Astrocyte (in vitro differentiated cells and primary cell): ENCODE measurements around the gene DNAL4. TPM values are rescaled to one million over a fixed set of nuclear protein-coding genes. Genes with fewer than 3 reads are reported as not detected.

Experiments
- DNase-seq: peaks from one replicate; pipeline ENCODE4 v3.0.0-alpha.2; 2010; ENCODE audit warnings: low read depth
- FAIRE-seq: peaks from 2 replicates; lab custom pipeline; 2011; peaks lifted over from hg19 to GRCh38; lab: Jason Lieb, UNC
- H2AFZ ChIP-seq: 2 replicates; pipeline ENCODE4 v1.6.0; 2012; ENCODE audit warnings: low read depth, low read length, inconsistent platforms
- H3K27ac ChIP-seq: 2 replicates; pipeline ENCODE4 v1.5.1; 2011; ENCODE audit warnings: low read depth, low read length, inconsistent platforms
- H3K27me3 ChIP-seq: 2 replicates; pipeline ENCODE4 v1.6.0; 2011; ENCODE audit warnings: low read length, inconsistent platforms; ENCODE audit not compliant: insufficient read depth
- H3K36me3 ChIP-seq: 2 replicates; pipeline ENCODE4 v1.5.1; 2011; ENCODE audit warnings: low read length, inconsistent platforms; ENCODE audit not compliant: insufficient read depth
- H3K4me1 ChIP-seq: 2 replicates; pipeline ENCODE4 v1.5.1; 2011; ENCODE audit warnings: low read length, inconsistent platforms; ENCODE audit not compliant: insufficient read depth
- H3K4me2 ChIP-seq: 2 replicates; pipeline ENCODE4 v1.6.0; 2012; ENCODE audit warnings: low read length, inconsistent platforms
- H3K4me3 ChIP-seq: 2 replicates; pipeline ENCODE4 v1.5.1; 2011; ENCODE audit warnings: low read depth, mild to moderate bottlenecking, low read length, inconsistent platforms; ENCODE audit not compliant: insufficient read depth
- H3K79me2 ChIP-seq: 2 replicates; pipeline ENCODE4 v1.6.0; 2012; ENCODE audit warnings: mild to moderate bottlenecking, low read length, inconsistent platforms; ENCODE audit not compliant: insufficient read depth
- H3K9ac ChIP-seq: 2 replicates; pipeline ENCODE4 v1.6.0; 2012; ENCODE audit warnings: mild to moderate bottlenecking, low read length, inconsistent platforms
- H3K9me3 ChIP-seq: 2 replicates; pipeline ENCODE4 v1.5.1; 2012; ENCODE audit warnings: low read depth, mild to moderate bottlenecking, low read length, inconsistent platforms; ENCODE audit not compliant: insufficient read depth
- H4K20me1 ChIP-seq: 2 replicates; pipeline ENCODE4 v1.6.0; 2012; ENCODE audit warnings: low read length, inconsistent platforms; ENCODE audit not compliant: insufficient read depth
- H3K27ac Mint-ChIP-seq: one replicate; pipeline ENCODE4 v1.8.0; 2021; ENCODE audit warnings: mild to moderate bottlenecking, mixed read lengths; ENCODE audit not compliant: unreplicated experiment
- H3K27me3 Mint-ChIP-seq: one replicate; pipeline ENCODE4 v1.8.0; 2021; ENCODE audit warnings: low read depth, mixed read lengths; ENCODE audit not compliant: unreplicated experiment
- H3K36me3 Mint-ChIP-seq: one replicate; pipeline ENCODE4 v1.8.0; 2021; ENCODE audit warnings: low read depth, mixed read lengths; ENCODE audit not compliant: unreplicated experiment
- H3K4me1 Mint-ChIP-seq: one replicate; pipeline ENCODE4 v1.8.0; 2021; ENCODE audit warnings: low read depth, mixed read lengths; ENCODE audit not compliant: unreplicated experiment
- H3K4me3 Mint-ChIP-seq: one replicate; pipeline ENCODE4 v1.8.0; 2021; ENCODE audit warnings: mild to moderate bottlenecking, moderate library complexity, mixed read lengths; ENCODE audit not compliant: unreplicated experiment
- H3K9me3 Mint-ChIP-seq: one replicate; pipeline ENCODE4 v1.8.0; 2021; ENCODE audit warnings: mild to moderate bottlenecking, mixed read lengths; ENCODE audit not compliant: unreplicated experiment
- CTCF ChIP-seq: IDR thresholded peaks from 2 replicates; pipeline ENCODE4 v1.5.1; 2011; ENCODE audit warnings: low read depth, mild to moderate bottlenecking, inconsistent platforms, low read length, moderate library complexity; ENCODE audit not compliant: insufficient read depth
- EZH2 ChIP-seq: IDR thresholded peaks from 2 replicates; pipeline ENCODE4 v1.6.1; 2012; ENCODE audit warnings: mild to moderate bottlenecking, low read length, inconsistent platforms; ENCODE audit not compliant: insufficient read depth
- total RNA-seq: library from RNA; stranded (reverse); gene quantifications from 2 replicates; pipeline ENCODE4 v1.2.1, GENCODE V29; 2021

Gene DNAL4
- total RNA-seq, 1 donor from 2014 or later = 12.8 TPM

GRCh38 chr22:38824585-38824984 is 30.6 kb upstream of the DNAL4 start:
- TF ChIP-seq CTCF = peak; percentile 22
- no peak for TF ChIP-seq EZH2
- Histone ChIP-seq H3K79me2 (no peaks in the 10 kb centered on the region), H2AFZ (no peak overlapping the region), H3K9me3 (no peaks in the 10 kb centered on the region), H3K4me3 (no peak overlapping the region), H3K36me3 (no peaks in the 10 kb centered on the region), H3K27me3 (peaks cover 9% of the 10 kb centered on the region), H3K4me2 (no peak overlapping the region), H3K27ac (no peak overlapping the region), H3K9ac (no peak overlapping the region), H3K4me1 (no peaks in the 10 kb centered on the region), H4K20me1 (peaks cover 7% of the 10 kb centered on the region)
- Mint-ChIP-seq H3K9me3 (peaks cover 4% of the 10 kb centered on the region), H3K27ac (no peak overlapping the region), H3K36me3 (peaks cover 7% of the 10 kb centered on the region), H3K4me3 (peak overlapping the region; percentile 13), H3K4me1 (no peaks in the 10 kb centered on the region), H3K27me3 (peaks cover 40% of the 10 kb centered on the region)
- DNase-seq (peak; percentile 50), FAIRE-seq (no peak)

- Histone ChIP-seq H3K4me3 (no peak overlapping the region), H2AFZ (no peak overlapping the region), H3K79me2 (no peaks in the 10 kb centered on the region), H3K27ac (no peak overlapping the region), H3K9ac (no peak overlapping the region), H3K36me3 (no peaks in the 10 kb centered on the region), H3K27me3 (peaks cover 15% of the 10 kb centered on the region), H4K20me1 (peaks cover 7% of the 10 kb centered on the region), H3K4me1 (no peaks in the 10 kb centered on the region), H3K9me3 (no peaks in the 10 kb centered on the region), H3K4me2 (no peak overlapping the region)
- Mint-ChIP-seq H3K4me1 (no peaks in the 10 kb centered on the region), H3K9me3 (peaks cover 4% of the 10 kb centered on the region), H3K27me3 (peaks cover 48% of the 10 kb centered on the region), H3K4me3 (no peak overlapping the region), H3K36me3 (peaks cover 7% of the 10 kb centered on the region), H3K27ac (no peak overlapping the region)
- no peak for FAIRE-seq
- TF ChIP-seq CTCF = no peak
- TF ChIP-seq EZH2 = no peak
- no peak for DNase-seq
Observed at GRCh38 chr22:38823637-38824036, 29.7 kb upstream of the DNAL4 start.

GRCh38 chr22:38823076-38823475 is 29.1 kb upstream of the DNAL4 start:
- Histone ChIP-seq H3K27ac (no peak overlapping the region), H3K27me3 (peaks cover 15% of the 10 kb centered on the region), H2AFZ (no peak overlapping the region), H4K20me1 (peaks cover 7% of the 10 kb centered on the region), H3K9me3 (no peaks in the 10 kb centered on the region), H3K4me2 (no peak overlapping the region), H3K36me3 (no peaks in the 10 kb centered on the region), H3K9ac (no peak overlapping the region), H3K79me2 (no peaks in the 10 kb centered on the region), H3K4me1 (no peaks in the 10 kb centered on the region), H3K4me3 (no peak overlapping the region)
- TF ChIP-seq CTCF = no peak
- TF ChIP-seq EZH2 = no peak
- DNase-seq (no peak), FAIRE-seq (no peak)
- peaks cover 4% of the 10 kb centered on the region for H3K9me3 Mint-ChIP-seq
- H3K4me3 Mint-ChIP-seq = no peak overlapping the region
- peaks cover 7% of the 10 kb centered on the region for H3K36me3 Mint-ChIP-seq
- no peaks in the 10 kb centered on the region for H3K4me1 Mint-ChIP-seq
- peaks cover 53% of the 10 kb centered on the region for H3K27me3 Mint-ChIP-seq
- no peak overlapping the region for H3K27ac Mint-ChIP-seq
